H1 (cell line): Measurements from ENCODE around the gene MAP7. TPM values are rescaled to one million over a fixed set of nuclear protein-coding genes. Genes with fewer than 3 reads are reported as not detected.

Source experiments
- CTCF ChIA-PET: fragments of 300-600 bp; sonication (Branson Sonifier 250); formaldehyde crosslinking; loops from one replicate; lab custom pipeline; 2021; ENCODE audit not compliant: partially characterized antibody; lab: Charles Lee
- POLR2A ChIA-PET: fragments of 300-600 bp; sonication (Branson Sonifier 250); formaldehyde crosslinking; loops from one replicate; lab custom pipeline; 2021; ENCODE audit warnings: inconsistent platforms; ENCODE audit not compliant: partially characterized antibody; lab: Charles Lee
- DNase-seq, 2 experiments: peaks; one replicate each; pipeline versions ENCODE4 v3.0.0 to v3.0.0-alpha.2; 2010 to 2022; ENCODE audit warnings: low spot score in 2 of 2, low read depth in 1 of 2, mixed read lengths in 1 of 2
- FAIRE-seq: peaks from 2 replicates; lab custom pipeline; 2011; peaks lifted over from hg19 to GRCh38; lab: Jason Lieb, UNC
- H2AFZ ChIP-seq: 2 replicates; pipeline ENCODE4 v1.8.1; 2012; ENCODE audit warnings: low read length, inconsistent platforms
- H2AK5ac ChIP-seq: 2 replicates; pipeline ENCODE4 v1.6.1; 2013; ENCODE audit warnings: low read depth, low read length
- H2BK120ac ChIP-seq: replicated peaks from 2 replicates; pipeline ENCODE3; 2013; ENCODE audit warnings: low read depth, low read length, inconsistent platforms
- H2BK12ac ChIP-seq: 2 replicates; pipeline ENCODE4 v1.6.1; 2013; ENCODE audit warnings: low read depth, low read length
- H2BK15ac ChIP-seq: 2 replicates; pipeline ENCODE4 v1.6.1; 2013; ENCODE audit warnings: low read length
- H2BK20ac ChIP-seq: 2 replicates; pipeline ENCODE4 v1.6.1; 2013; ENCODE audit warnings: low read length
- H2BK5ac ChIP-seq: 2 replicates; pipeline ENCODE4 v1.6.1; 2013; ENCODE audit warnings: low read depth, low read length
- H3K14ac ChIP-seq: 2 replicates; pipeline ENCODE4 v1.6.1; 2013; ENCODE audit warnings: inconsistent platforms; ENCODE audit not compliant: insufficient read length
- H3K18ac ChIP-seq: 2 replicates; pipeline ENCODE4 v1.6.1; 2013; ENCODE audit warnings: low read length; ENCODE audit errors: extremely low read depth
- H3K23ac ChIP-seq: 2 replicates; pipeline ENCODE4 v1.6.1; 2013; ENCODE audit warnings: inconsistent platforms; ENCODE audit not compliant: insufficient read length
- H3K23me2 ChIP-seq: 2 replicates; pipeline ENCODE4 v1.6.1; 2013; ENCODE audit warnings: low read depth, low read length
- H3K27ac ChIP-seq: 2 replicates; pipeline ENCODE4 v1.6.1; 2011; ENCODE audit warnings: low read depth, low read length, inconsistent platforms
- H3K27me3 ChIP-seq, 4 experiments: replicated peaks in 1 of 4; 1 replicate in 1 of 4; 2 replicates in 3 of 4; pipeline versions ENCODE4 v1.6.1 to v1.8.1; 2011 to 2013; ENCODE audit warnings: low read length in 3 of 4, mild to moderate bottlenecking in 3 of 4, inconsistent platforms in 2 of 4, mixed read lengths in 2 of 4, moderate library complexity in 1 of 4; ENCODE audit not compliant: control insufficient read depth in 3 of 4, insufficient read depth in 3 of 4; ENCODE audit errors: extremely low read depth in 1 of 4
- H3K36me3 ChIP-seq, 4 experiments: 2 replicates each; pipeline versions ENCODE4 v1.6.1 to v1.8.1; 2011 to 2013; ENCODE audit warnings: mild to moderate bottlenecking in 4 of 4, low read length in 3 of 4, moderate library complexity in 2 of 4, control low read depth in 1 of 4, inconsistent platforms in 1 of 4; ENCODE audit not compliant: insufficient read depth in 4 of 4, control insufficient read depth in 2 of 4
- H3K4ac ChIP-seq: replicated peaks from 2 replicates; pipeline ENCODE3; 2013; ENCODE audit warnings: low read length, low read depth, mixed read lengths, inconsistent platforms; ENCODE audit not compliant: insufficient read length
- H3K4me1 ChIP-seq, 4 experiments: replicated peaks in 1 of 4; 1 replicate in 1 of 4; 2 replicates in 3 of 4; pipeline versions ENCODE4 v1.6.1 to v1.8.1; 2011 to 2013; ENCODE audit warnings: low read length in 3 of 4, inconsistent platforms in 2 of 4, mixed read lengths in 1 of 4; ENCODE audit not compliant: insufficient read depth in 4 of 4, control insufficient read depth in 3 of 4
- H3K4me2 ChIP-seq, 2 experiments: 2 replicates each; pipeline versions ENCODE4 v1.6.1 to v1.8.1; 2011 to 2013; ENCODE audit warnings: low read depth in 2 of 2, low read length in 2 of 2, control low read depth in 1 of 2, inconsistent platforms in 1 of 2, mild to moderate bottlenecking in 1 of 2; ENCODE audit not compliant: insufficient read depth in 1 of 2
- H3K4me3 ChIP-seq, 4 experiments: fragments of 200-600, 300-600 bp in 1 of 4; sonication (generic), shearing (Covaris generic), sonication (Bioruptor Twin) in 1 of 4; 2 replicates each; pipeline versions ENCODE4 v1.5.1 to v1.8.1; 2011 to 2016; ENCODE audit warnings: low read length in 4 of 4, low read depth in 3 of 4, control low read depth in 2 of 4, inconsistent platforms in 2 of 4, mild to moderate bottlenecking in 2 of 4, mixed read lengths in 1 of 4, moderate library complexity in 1 of 4; ENCODE audit not compliant: insufficient read depth in 2 of 4; ENCODE audit errors: extremely low read depth in 1 of 4
- H3K56ac ChIP-seq: replicated peaks from 2 replicates; pipeline ENCODE3; 2013; ENCODE audit warnings: low read depth, mild to moderate bottlenecking, mixed read lengths, low read length, inconsistent platforms; ENCODE audit not compliant: insufficient read length
- H3K79me1 ChIP-seq: 2 replicates; pipeline ENCODE4 v1.6.1; 2013; ENCODE audit warnings: low read depth, low read length, control low read depth
- H3K79me2 ChIP-seq, 2 experiments: 2 replicates each; pipeline versions ENCODE4 v1.6.1 to v1.8.1; 2012 to 2013; ENCODE audit warnings: low read length in 2 of 2, mild to moderate bottlenecking in 2 of 2, inconsistent platforms in 1 of 2; ENCODE audit not compliant: insufficient read depth in 2 of 2, control insufficient read depth in 1 of 2
- H3K9ac ChIP-seq, 4 experiments: replicated peaks in 1 of 4; 1 replicate in 1 of 4; 2 replicates in 3 of 4; pipeline versions ENCODE4 v1.6.1 to v1.8.1; 2011 to 2013; ENCODE audit warnings: low read depth in 3 of 4, low read length in 3 of 4, control low read depth in 2 of 4, mild to moderate bottlenecking in 2 of 4, moderate library complexity in 2 of 4, inconsistent platforms in 1 of 4; ENCODE audit errors: extremely low read depth in 1 of 4
- H3K9me3 ChIP-seq, 2 experiments: 2 replicates each; pipeline versions ENCODE4 v1.6.1 to v1.8.1; 2012 to 2013; ENCODE audit warnings: mild to moderate bottlenecking in 2 of 2, moderate library complexity in 2 of 2, control low read depth in 1 of 2, inconsistent platforms in 1 of 2, low read depth in 1 of 2, low read length in 1 of 2, mixed read lengths in 1 of 2; ENCODE audit not compliant: insufficient read depth in 2 of 2
- H4K20me1 ChIP-seq, 2 experiments: replicated peaks in 1 of 2; 2 replicates each; pipeline versions ENCODE3 to v1.8.1; 2011 to 2013; ENCODE audit warnings: inconsistent platforms in 2 of 2, low read length in 2 of 2, mild to moderate bottlenecking in 1 of 2; ENCODE audit not compliant: insufficient read depth in 2 of 2, control insufficient read depth in 1 of 2
- H4K5ac ChIP-seq: 2 replicates; pipeline ENCODE4 v1.6.1; 2013; ENCODE audit warnings: low read length, low read depth, mixed read lengths, inconsistent platforms; ENCODE audit not compliant: insufficient read length
- H4K8ac ChIP-seq: 2 replicates; pipeline ENCODE4 v1.8.0; 2013; ENCODE audit warnings: mild to moderate bottlenecking, moderate library complexity, low read length, inconsistent platforms; ENCODE audit not compliant: insufficient read depth; ENCODE audit errors: extremely low read depth
- H4K91ac ChIP-seq: replicated peaks from 2 replicates; pipeline ENCODE3; 2013; ENCODE audit warnings: low read length, mixed read lengths, inconsistent platforms; ENCODE audit not compliant: insufficient read length
- CHD1 ChIP-seq: IDR thresholded peaks from 2 replicates; pipeline ENCODE4 v1.6.1; 2012; ENCODE audit warnings: low read depth, low read length, improper control_type of control experiment
- CHD2 ChIP-seq: IDR thresholded peaks from 2 replicates; pipeline ENCODE4 v1.6.1; 2012; ENCODE audit warnings: low read length, improper control_type of control experiment
- CTBP2 ChIP-seq: IDR thresholded peaks from 2 replicates; pipeline ENCODE4 v1.7.0; 2011; ENCODE audit warnings: borderline replicate concordance, mild to moderate bottlenecking, moderate library complexity, mixed read lengths, low read length; ENCODE audit not compliant: insufficient read depth, insufficient read length
- EZH2 ChIP-seq: fragments of 200-600 bp; sonication (generic); IDR thresholded peaks from 2 replicates; pipeline ENCODE4 v1.7.1; 2012; ENCODE audit warnings: low read depth, mild to moderate bottlenecking, moderate library complexity, low read length, inconsistent platforms; ENCODE audit not compliant: severe bottlenecking
- GTF2F1 ChIP-seq: IDR thresholded peaks from 2 replicates; pipeline ENCODE4 v1.6.1; 2012; ENCODE audit warnings: low read depth, low read length, improper control_type of control experiment, borderline replicate concordance
- JUND ChIP-seq: IDR thresholded peaks from 2 replicates; pipeline ENCODE4 v1.6.1; 2011; ENCODE audit warnings: mild to moderate bottlenecking, improper control_type of control experiment, low read length
- RBBP5 ChIP-seq: IDR thresholded peaks from 2 replicates; pipeline ENCODE4 v1.7.1; 2012; ENCODE audit warnings: low read depth, mild to moderate bottlenecking, inconsistent platforms, low read length, moderate library complexity, borderline replicate concordance
- TAF1 ChIP-seq: IDR thresholded peaks from 2 replicates; pipeline ENCODE4 v1.6.1; 2011; ENCODE audit warnings: mild to moderate bottlenecking, low read depth, low read length
- TBP ChIP-seq: IDR thresholded peaks from 2 replicates; pipeline ENCODE4 v1.6.1; 2011; ENCODE audit warnings: low read depth, low read length, improper control_type of control experiment
- WGBS, 2 experiments: shearing (Covaris generic) in 1 of 2; methylation state at CpG; one replicate each; pipeline versions ENCODE4 v1.1.6 to v1.1.7; 2013 to 2015; ENCODE audit warnings: low lambda C conversion rate in 2 of 2, mixed read lengths in 2 of 2, inconsistent platforms in 1 of 2, low coverage in 1 of 2, missing lambda C conversion rate in 1 of 2; ENCODE audit not compliant: insufficient replicate concordance in 2 of 2, insufficient coverage in 1 of 2, insufficient read length in 1 of 2; ENCODE audit errors: extremely low coverage in 1 of 2, missing lambda C conversion rate in 1 of 2; 5-methylcytosine and 5-hydroxymethylcytosine counted together
- polyA plus RNA-seq, 7 experiments: library from polyadenylated mRNA; depleted of rRNA in 3 of 7; stranded (reverse) in 5 of 7; unstranded in 2 of 7; fragments of >200 nt in 5 of 7; fragments of 200-250 nt in 2 of 7; gene quantifications; 1 replicate in 5 of 7; 2 replicates in 1 of 7; 4 replicates in 1 of 7; pipeline versions ENCODE4 v1.2.1 to v1.2.3, GENCODE V29; 2011 to 2013; ENCODE audit warnings: missing spikeins in 2 of 7, mixed read lengths in 2 of 7
- total RNA-seq: library from RNA; stranded (reverse); fragmentation: NEBNext Ultra II Directional; extraction: Animal tissue kit (Norgen Biotek cat#: 25700); gene quantifications from 2 replicates; pipeline ENCODE4 v1.2.1, GENCODE V29; 2021
- TF ChIP-seq, protein P1 (sequence below): IDR thresholded peaks from 2 replicates; pipeline ENCODE4 v1.6.1; 2011; ENCODE audit warnings: low read depth, mild to moderate bottlenecking, low read length; ENCODE audit not compliant: insufficient read depth
- TF ChIP-seq, protein P2 (sequence below), 3 experiments: IDR thresholded peaks; 1 replicate in 2 of 3; 2 replicates in 1 of 3; pipeline versions ENCODE4 v1.5.1 to v1.6.1; 2011; ENCODE audit warnings: low read length in 3 of 3, mild to moderate bottlenecking in 3 of 3, inconsistent platforms in 2 of 3, low read depth in 1 of 3, moderate library complexity in 1 of 3; ENCODE audit not compliant: insufficient read depth in 1 of 3; ENCODE audit errors: control extremely low read depth in 1 of 3

The MAP7 gene
- total and polyA plus RNA-seq, 2 of the 8 experiments (the other 6 are each of a cell fraction or from before 2014, with no cell fraction given) = 13.5 to 66.9 TPM

DNA sequence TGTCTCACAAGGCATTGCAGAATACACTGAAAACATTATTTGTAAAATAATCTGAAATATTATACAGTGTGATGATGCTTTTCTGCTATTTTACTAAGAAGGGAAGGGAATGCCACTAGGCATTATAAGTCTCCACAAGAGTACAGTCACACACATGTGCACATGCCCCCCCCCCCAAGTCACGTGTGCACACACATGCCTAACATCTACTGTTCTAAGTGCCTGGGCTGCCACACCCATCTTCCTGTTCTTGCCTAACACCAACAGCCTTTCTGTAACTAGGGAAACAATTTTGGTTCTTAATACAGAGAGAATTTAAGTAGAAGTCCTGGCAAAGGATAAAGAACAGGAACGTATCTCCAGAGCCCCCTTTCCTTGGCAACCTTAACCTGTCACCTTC is 202.4 kb downstream of the MAP7 start:
- Histone ChIP-seq H3K23ac (no peak overlapping the region), H3K4me2 (no peak overlapping the region), H2AK5ac (no peak overlapping the region), H3K9me3 (no peaks in the 10 kb centered on the region), H4K20me1 (no peaks in the 10 kb centered on the region), H4K5ac (no peak overlapping the region), H2BK120ac (no peak overlapping the region), H3K79me1 (no peaks in the 10 kb centered on the region), H2BK20ac (no peak overlapping the region), H3K23me2 (no peaks in the 10 kb centered on the region), H4K91ac (no peak overlapping the region), H3K36me3 (peaks cover 0 to 25% (median 8%) of the 10 kb centered on the region in 4 experiments; a peak in 7 of 8 replicates), H2BK15ac (no peak overlapping the region), H3K56ac (no peak overlapping the region), H3K18ac (no peak overlapping the region), H2AFZ (no peak overlapping the region), H3K4me1 (peaks cover 0 to 6% (median 3%) of the 10 kb centered on the region in 4 experiments; a peak in 4 of 7 replicates), H3K4me3 (no peak overlapping the region), H2BK5ac (no peak overlapping the region), H3K27ac (no peak overlapping the region), H3K9ac (no peak overlapping the region), H3K14ac (no peak overlapping the region), H3K79me2 (no peaks in the 10 kb centered on the region), H2BK12ac (no peak overlapping the region), H4K8ac (no peak overlapping the region), H3K27me3 (no peaks in the 10 kb centered on the region), H3K4ac (no peak overlapping the region)
- FAIRE-seq (no peak), DNase-seq (no peak)
- CTCF ChIA-PET = interaction anchor here (1.4 kb wide), 1 partner anchor 14 kb away, joined by 3 read pairs; no protein-coding TSS in a partner anchor
- 72% methylated on average over 2 of the region's 2 CpGs; no CpG with 5 or more reads in 1 of the 2 experiments for WGBS, 2 experiments
- POLR2A ChIA-PET = no interaction called here
- no peak for TF ChIP-seq EZH2
- no peak for TF ChIP-seq CHD2
- TF ChIP-seq GTF2F1 = no peak
- TF ChIP-seq RBBP5 = no peak
- no peak for TF ChIP-seq TBP
- no peak for TF ChIP-seq CTBP2
- TF ChIP-seq, protein P1, sequence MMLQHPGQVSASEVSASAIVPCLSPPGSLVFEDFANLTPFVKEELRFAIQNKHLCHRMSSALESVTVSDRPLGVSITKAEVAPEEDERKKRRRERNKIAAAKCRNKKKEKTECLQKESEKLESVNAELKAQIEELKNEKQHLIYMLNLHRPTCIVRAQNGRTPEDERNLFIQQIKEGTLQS = no peak
- TF ChIP-seq, protein P2, sequence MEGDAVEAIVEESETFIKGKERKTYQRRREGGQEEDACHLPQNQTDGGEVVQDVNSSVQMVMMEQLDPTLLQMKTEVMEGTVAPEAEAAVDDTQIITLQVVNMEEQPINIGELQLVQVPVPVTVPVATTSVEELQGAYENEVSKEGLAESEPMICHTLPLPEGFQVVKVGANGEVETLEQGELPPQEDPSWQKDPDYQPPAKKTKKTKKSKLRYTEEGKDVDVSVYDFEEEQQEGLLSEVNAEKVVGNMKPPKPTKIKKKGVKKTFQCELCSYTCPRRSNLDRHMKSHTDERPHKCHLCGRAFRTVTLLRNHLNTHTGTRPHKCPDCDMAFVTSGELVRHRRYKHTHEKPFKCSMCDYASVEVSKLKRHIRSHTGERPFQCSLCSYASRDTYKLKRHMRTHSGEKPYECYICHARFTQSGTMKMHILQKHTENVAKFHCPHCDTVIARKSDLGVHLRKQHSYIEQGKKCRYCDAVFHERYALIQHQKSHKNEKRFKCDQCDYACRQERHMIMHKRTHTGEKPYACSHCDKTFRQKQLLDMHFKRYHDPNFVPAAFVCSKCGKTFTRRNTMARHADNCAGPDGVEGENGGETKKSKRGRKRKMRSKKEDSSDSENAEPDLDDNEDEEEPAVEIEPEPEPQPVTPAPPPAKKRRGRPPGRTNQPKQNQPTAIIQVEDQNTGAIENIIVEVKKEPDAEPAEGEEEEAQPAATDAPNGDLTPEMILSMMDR (IDR thresholded peaks at IDR 0.05; ENCODE audit: control extremely low read depth in 1 of 3, insufficient read depth in 1 of 3, low read depth in 1 of 3, low read length in 3 of 3) = no peak
- no peak for TF ChIP-seq CHD1
- no peak for TF ChIP-seq TAF1
- no peak for TF ChIP-seq JUND
